ACC112 (cell line): ENCODE results near the gene IER5.
"Not testable (repeated sequence)": the region's sequence is repeated elsewhere in the genome, so short reads cannot be mapped to it uniquely, and the experiment has no call there.

Experiments used
- H2AFZ ChIP-seq: fragments of 200-600 bp; sonication (generic); one replicate; pipeline ENCODE4 v1.6.0; 2017; ENCODE audit warnings: antibody characterized with exemption, low read length; ENCODE audit not compliant: unreplicated experiment
- H3K27ac ChIP-seq: fragments of 200-600 bp; sonication (generic); 2 replicates; pipeline ENCODE4 v1.5.1; 2014; ENCODE audit warnings: low read depth, mild to moderate bottlenecking, antibody characterized with exemption, low read length, moderate library complexity
- H3K27me3 ChIP-seq: fragments of 200-600 bp; sonication (generic); 2 replicates; pipeline ENCODE4 v1.6.1; 2014; ENCODE audit warnings: mild to moderate bottlenecking, antibody characterized with exemption, low read length, moderate library complexity, mixed read lengths; ENCODE audit not compliant: insufficient read depth
- H3K36me3 ChIP-seq: fragments of 200-600 bp; sonication (generic); 2 replicates; pipeline ENCODE4 v1.6.1; 2016; ENCODE audit warnings: mild to moderate bottlenecking, antibody characterized with exemption, low read length, moderate library complexity, mixed read lengths; ENCODE audit not compliant: insufficient read depth
- H3K4me1 ChIP-seq: fragments of 200-600 bp; sonication (generic); one replicate; pipeline ENCODE4 v1.6.1; 2016; ENCODE audit warnings: low read length, mixed read lengths; ENCODE audit not compliant: insufficient read depth, unreplicated experiment, control insufficient read depth
- H3K4me3 ChIP-seq: fragments of 200-600 bp; sonication (generic); 2 replicates; pipeline ENCODE4 v1.5.1; 2014; ENCODE audit warnings: mild to moderate bottlenecking, low read depth, low read length
- H3K79me2 ChIP-seq: fragments of 200-600 bp; sonication (generic); one replicate; pipeline ENCODE4 v1.6.0; 2016; ENCODE audit warnings: low read length; ENCODE audit not compliant: control insufficient read depth, unreplicated experiment, insufficient read depth

IER5 gene

GRCh38 chr1:181115368-181115684, 26.8 kb downstream of the IER5 start:
- no peaks in the 10 kb centered on the region for H3K79me2 ChIP-seq
- H3K27ac ChIP-seq, result no peak overlapping the region
- no peaks in the 10 kb centered on the region for H3K27me3 ChIP-seq
- peaks cover 37% of the 10 kb centered on the region for H3K4me1 ChIP-seq
- H3K36me3 ChIP-seq, result no peaks in the 10 kb centered on the region
- H2AFZ ChIP-seq, result no peak overlapping the region
- no peak overlapping the region for H3K4me3 ChIP-seq

- H3K79me2 ChIP-seq, H2AFZ ChIP-seq, H3K27ac ChIP-seq, H3K4me3 ChIP-seq, H3K27me3 ChIP-seq, H3K36me3 ChIP-seq: not testable (repeated sequence)
- H3K4me1 ChIP-seq, result peaks cover 37% of the 10 kb centered on the region
These were observed 27.5 kb downstream of the IER5 start for GRCh38 chr1:181115971-181116370.

- Histone ChIP-seq H3K79me2 (no peaks in the 10 kb centered on the region), H3K27ac (no peak overlapping the region), H3K36me3 (no peaks in the 10 kb centered on the region), H2AFZ (no peak overlapping the region), H3K27me3 (no peaks in the 10 kb centered on the region), H3K4me1 (peaks cover 27% of the 10 kb centered on the region), H3K4me3 (no peak overlapping the region)
These were observed 28.4 kb downstream of the IER5 start for GRCh38 chr1:181116819-181117390.

- Histone ChIP-seq H3K27me3 (no peaks in the 10 kb centered on the region), H3K4me1 (peaks cover 20% of the 10 kb centered on the region), H3K4me3 (no peak overlapping the region), H3K36me3 (no peaks in the 10 kb centered on the region), H3K79me2 (no peaks in the 10 kb centered on the region), H2AFZ (no peak overlapping the region), H3K27ac (no peak overlapping the region)
These were observed 29.3 kb downstream of the IER5 start for GRCh38 chr1:181117648-181118449.

GRCh38 chr1:181119093-181119989, 30.8 kb downstream of the IER5 start:
- Histone ChIP-seq H3K79me2 (no peaks in the 10 kb centered on the region), H3K4me3 (no peak overlapping the region), H3K4me1 (peaks cover 9% of the 10 kb centered on the region), H3K27ac (no peak overlapping the region), H2AFZ (no peak overlapping the region), H3K27me3 (no peaks in the 10 kb centered on the region), H3K36me3 (no peaks in the 10 kb centered on the region)

GRCh38 chr1:181120924-181121323, 32.4 kb downstream of the IER5 start:
- no peak overlapping the region for H3K27ac ChIP-seq

GRCh38 chr1:181121498-181121897, 33.0 kb downstream of the IER5 start:
- Histone ChIP-seq H3K27me3 (no peaks in the 10 kb centered on the region), H3K79me2 (no peaks in the 10 kb centered on the region), H3K4me3 (no peak overlapping the region), H3K27ac (no peak overlapping the region), H3K36me3 (no peaks in the 10 kb centered on the region), H3K4me1 (peaks cover 9% of the 10 kb centered on the region), H2AFZ (no peak overlapping the region)

More at GRCh38 chr1:181120924-181121323, 32.4 kb downstream of the IER5 start:
- Histone ChIP-seq H2AFZ (no peak overlapping the region), H3K79me2 (no peaks in the 10 kb centered on the region), H3K4me1 (peaks cover 9% of the 10 kb centered on the region), H3K36me3 (no peaks in the 10 kb centered on the region), H3K4me3 (no peak overlapping the region), H3K27me3 (no peaks in the 10 kb centered on the region)

- Histone ChIP-seq H3K27ac (no peak overlapping the region), H3K27me3 (no peaks in the 10 kb centered on the region), H3K4me3 (no peak overlapping the region), H2AFZ (no peak overlapping the region), H3K4me1 (peaks cover 14% of the 10 kb centered on the region), H3K79me2 (no peaks in the 10 kb centered on the region), H3K36me3 (no peaks in the 10 kb centered on the region)
These were observed 33.7 kb downstream of the IER5 start for GRCh38 chr1:181122222-181122621.

GRCh38 chr1:181123173-181123572, 34.7 kb downstream of the IER5 start:
- H3K27me3 ChIP-seq, result no peaks in the 10 kb centered on the region
- H3K4me1 ChIP-seq, result peaks cover 5% of the 10 kb centered on the region

GRCh38 chr1:181124291-181124751, 35.8 kb downstream of the IER5 start:
- no peak overlapping the region for H3K27ac ChIP-seq
- no peak overlapping the region for H2AFZ ChIP-seq
- no peak overlapping the region for H3K4me3 ChIP-seq
- H3K4me1 ChIP-seq, result peaks cover 5% of the 10 kb centered on the region
- no peaks in the 10 kb centered on the region for H3K79me2 ChIP-seq
- no peaks in the 10 kb centered on the region for H3K27me3 ChIP-seq
- H3K36me3 ChIP-seq, result no peaks in the 10 kb centered on the region

More at GRCh38 chr1:181123173-181123572, 34.7 kb downstream of the IER5 start:
- no peak overlapping the region for H3K4me3 ChIP-seq
- no peak overlapping the region for H2AFZ ChIP-seq
- H3K27ac ChIP-seq, result no peak overlapping the region
- H3K36me3 ChIP-seq, result no peaks in the 10 kb centered on the region
- no peaks in the 10 kb centered on the region for H3K79me2 ChIP-seq
